Fibroblast of lung (primary cell): ENCODE data around the gene DNAAF8. TPM values are rescaled to one million over a fixed set of nuclear protein-coding genes. Genes with fewer than 3 reads are reported as not detected.

Source experiments
- DNase-seq, 2 donors: peaks; one replicate each; pipeline versions ENCODE4 v3.0.0 to v3.0.0-alpha.2; 2010; ENCODE audit warnings: low read depth in 2 of 2
- H2AFZ ChIP-seq: 2 replicates; pipeline ENCODE4 v1.5.1; 2012; ENCODE audit warnings: low read length, control low read depth, inconsistent platforms
- H3K27ac ChIP-seq: 2 replicates; pipeline ENCODE4 v1.5.1; 2011; ENCODE audit warnings: low read length, control low read depth; ENCODE audit not compliant: insufficient read depth
- H3K27me3 ChIP-seq: 2 replicates; pipeline ENCODE4 v1.5.1; 2011; ENCODE audit warnings: mild to moderate bottlenecking, low read length; ENCODE audit not compliant: control insufficient read depth, insufficient read depth
- H3K36me3 ChIP-seq: 2 replicates; pipeline ENCODE4 v1.5.1; 2011; ENCODE audit warnings: low read length; ENCODE audit not compliant: control insufficient read depth, insufficient read depth
- H3K4me1 ChIP-seq: 2 replicates; pipeline ENCODE4 v1.5.1; 2011; ENCODE audit warnings: low read length; ENCODE audit not compliant: control insufficient read depth, insufficient read depth; ENCODE audit errors: extremely low read depth
- H3K4me2 ChIP-seq: 2 replicates; pipeline ENCODE4 v1.5.1; 2011; ENCODE audit warnings: low read length, control low read depth; ENCODE audit not compliant: insufficient read depth; ENCODE audit errors: extremely low read depth
- H3K4me3 ChIP-seq, 4 experiments: fragments of 200-600 bp in 1 of 4; sonication (generic) in 1 of 4; replicated peaks in 1 of 4; 2 replicates each; pipeline ENCODE4 v1.5.1; 2011 to 2016; ENCODE audit warnings: low read length in 4 of 4, low read depth in 3 of 4, mild to moderate bottlenecking in 3 of 4, control low read depth in 2 of 4, inconsistent platforms in 1 of 4, mixed read lengths in 1 of 4; ENCODE audit not compliant: insufficient read depth in 1 of 4; ENCODE audit errors: control extremely low read depth in 1 of 4
- H3K79me2 ChIP-seq: 2 replicates; pipeline ENCODE4 v1.5.1; 2012; ENCODE audit warnings: mild to moderate bottlenecking, low read length, inconsistent platforms; ENCODE audit not compliant: control insufficient read depth, insufficient read depth
- H3K9ac ChIP-seq: 2 replicates; pipeline ENCODE4 v1.5.1; 2011; ENCODE audit warnings: mild to moderate bottlenecking, low read length, control low read depth; ENCODE audit not compliant: insufficient read depth
- H3K9me3 ChIP-seq: 2 replicates; pipeline ENCODE4 v1.5.1; 2012; ENCODE audit warnings: low read depth, low read length; ENCODE audit not compliant: control insufficient read depth, insufficient read depth
- H4K20me1 ChIP-seq: 2 replicates; pipeline ENCODE4 v1.5.1; 2011; ENCODE audit warnings: low read length; ENCODE audit not compliant: control insufficient read depth, insufficient read depth; ENCODE audit errors: extremely low read depth
- CTCF ChIP-seq, 2 donors: IDR thresholded peaks in 1 of 2; conservative IDR thresholded peaks in 1 of 2; 1 replicate in 1 of 2; 2 replicates in 1 of 2; pipeline ENCODE4 v1.5.1; 2011 to 2012; ENCODE audit warnings: low read length in 2 of 2, control low read depth in 1 of 2, inconsistent platforms in 1 of 2, low read depth in 1 of 2, mild to moderate bottlenecking in 1 of 2
- EZH2 ChIP-seq: IDR thresholded peaks from 2 replicates; pipeline ENCODE4 v1.5.1; 2012; ENCODE audit warnings: low read length, control low read depth, mild to moderate bottlenecking; ENCODE audit errors: missing control alignments
- polyA plus RNA-seq, 2 donors: library from polyadenylated mRNA; depleted of rRNA in 1 of 2; stranded (reverse) in 1 of 2; unstranded in 1 of 2; fragments of >200 nt; gene quantifications; 2 replicates each; pipeline ENCODE4 v1.2.1, GENCODE V29; 2011 to 2012; ENCODE audit warnings: missing spikeins in 1 of 2
- total RNA-seq: library from RNA; depleted of rRNA; stranded (reverse); fragments of >200 nt; gene quantifications from 2 replicates; pipeline ENCODE4 v1.2.1, GENCODE V29; 2014

The DNAAF8 gene
- total and polyA plus RNA-seq, 2 donors (not counting 1 experiment from before 2014, with no cell fraction given) = 0.50 to 0.95 TPM

GRCh38 chr16:4771646-4772045 lies 37.3 kb downstream of the DNAAF8 start:
- no peak overlapping the region for H2AFZ ChIP-seq
- no peak overlapping the region for H3K27ac ChIP-seq
- H4K20me1 ChIP-seq = no peaks in the 10 kb centered on the region
- no peak overlapping the region for H3K4me2 ChIP-seq
- H3K9me3 ChIP-seq = no peaks in the 10 kb centered on the region
- peaks cover 2% of the 10 kb centered on the region for H3K79me2 ChIP-seq
- H3K4me1 ChIP-seq = peaks cover 6% of the 10 kb centered on the region
- H3K4me3 ChIP-seq = no peak overlapping the region
- H3K27me3 ChIP-seq = no peaks in the 10 kb centered on the region
- H3K9ac ChIP-seq = no peak overlapping the region
- H3K36me3 ChIP-seq = no peaks in the 10 kb centered on the region
- DNase-seq = no peak
- no peak for TF ChIP-seq EZH2
- no peak for TF ChIP-seq CTCF (conservative IDR thresholded peaks at IDR 0.05 in 1 of 2, IDR thresholded peaks at IDR 0.05 in 1 of 2; ENCODE audit: low read depth in 1 of 2, low read length in 2 of 2)

GRCh38 chr16:4772351-4772750 lies 38.0 kb downstream of the DNAAF8 start:
- no peaks in the 10 kb centered on the region for H3K79me2 ChIP-seq
- no peaks in the 10 kb centered on the region for H4K20me1 ChIP-seq
- H3K4me1 ChIP-seq = peaks cover 3% of the 10 kb centered on the region
- H3K4me3 ChIP-seq = no peak overlapping the region
- H3K9ac ChIP-seq = no peak overlapping the region
- DNase-seq = no peak
- TF ChIP-seq EZH2 (no peak), CTCF (conservative IDR thresholded peaks at IDR 0.05 in 1 of 2, IDR thresholded peaks at IDR 0.05 in 1 of 2; ENCODE audit: low read depth in 1 of 2, low read length in 2 of 2) (no peak)
- no peaks in the 10 kb centered on the region for H3K27me3 ChIP-seq
- no peak overlapping the region for H3K27ac ChIP-seq
- H3K36me3 ChIP-seq = no peaks in the 10 kb centered on the region
- no peaks in the 10 kb centered on the region for H3K9me3 ChIP-seq
- no peak overlapping the region for H3K4me2 ChIP-seq
- H2AFZ ChIP-seq = no peak overlapping the region

- Histone ChIP-seq H2AFZ (no peak overlapping the region), H3K4me1 (no peaks in the 10 kb centered on the region), H3K9ac (no peak overlapping the region), H3K9me3 (no peaks in the 10 kb centered on the region), H3K4me3 (no peak overlapping the region), H4K20me1 (no peaks in the 10 kb centered on the region), H3K36me3 (no peaks in the 10 kb centered on the region), H3K4me2 (no peak overlapping the region), H3K27me3 (no peaks in the 10 kb centered on the region), H3K27ac (no peak overlapping the region), H3K79me2 (no peaks in the 10 kb centered on the region)
- TF ChIP-seq CTCF (conservative IDR thresholded peaks at IDR 0.05 in 1 of 2, IDR thresholded peaks at IDR 0.05 in 1 of 2; ENCODE audit: low read depth in 1 of 2, low read length in 2 of 2) = no peak
- no peak for TF ChIP-seq EZH2
- DNase-seq = no peak
These were observed 40.7 kb downstream of the DNAAF8 start for GRCh38 chr16:4775005-4775404.
